PFSK-1 (cell line): ENCODE data around the gene CHRNE.

ENCODE experiments used
- FOXP2 ChIP-seq: optimal IDR thresholded peaks from 2 replicates; pipeline ENCODE3; 2011; ENCODE audit warnings: borderline replicate concordance, control low read depth, inconsistent platforms; ENCODE audit not compliant: insufficient read depth; ENCODE audit errors: extremely low read length, extremely low read depth
- POLR2AphosphoS5 ChIP-seq: IDR thresholded peaks from 2 replicates; pipeline ENCODE4 v1.6.1; 2012; ENCODE audit warnings: low read depth, mild to moderate bottlenecking, control low read depth, low read length, moderate library complexity
- REST ChIP-seq, 2 experiments: IDR thresholded peaks; 2 replicates each; pipeline versions ENCODE4 v1.6.1 to v1.8.0; 2011 to 2012; ENCODE audit warnings: low read depth in 2 of 2, low read length in 2 of 2, control low read depth in 1 of 2, inconsistent platforms in 1 of 2, mild to moderate bottlenecking in 1 of 2, moderate library complexity in 1 of 2; ENCODE audit not compliant: insufficient read depth in 1 of 2
- SIN3A ChIP-seq: IDR thresholded peaks from 2 replicates; pipeline ENCODE4 v1.6.1; 2012; ENCODE audit warnings: mild to moderate bottlenecking, low read length, moderate library complexity, borderline replicate concordance; ENCODE audit not compliant: insufficient read depth
- TAF1 ChIP-seq: IDR thresholded peaks from 2 replicates; pipeline ENCODE4 v1.6.1; 2012; ENCODE audit warnings: low read length, control low read depth, borderline replicate concordance; ENCODE audit not compliant: insufficient read depth

The CHRNE gene

GRCh38 chr17:4852567-4853207, 50.2 kb downstream of the CHRNE start:
- TF ChIP-seq POLR2AphosphoS5 = no peak
- no peak for TF ChIP-seq FOXP2
- TF ChIP-seq TAF1 = no peak
- no peak for TF ChIP-seq SIN3A
- no peak for TF ChIP-seq REST (IDR thresholded peaks at IDR 0.05; ENCODE audit: insufficient read depth in 1 of 2, low read depth in 2 of 2, low read length in 2 of 2)

GRCh38 chr17:4851084-4851483, 51.8 kb downstream of the CHRNE start:
- no peak for TF ChIP-seq POLR2AphosphoS5
- no peak for TF ChIP-seq REST (IDR thresholded peaks at IDR 0.05; ENCODE audit: insufficient read depth in 1 of 2, low read depth in 2 of 2, low read length in 2 of 2)
- no peak for TF ChIP-seq FOXP2
- no peak for TF ChIP-seq TAF1
- TF ChIP-seq SIN3A = no peak

GRCh38 chr17:4850246-4850645, 52.7 kb downstream of the CHRNE start:
- no peak for TF ChIP-seq SIN3A
- TF ChIP-seq TAF1 = no peak
- no peak for TF ChIP-seq FOXP2
- no peak for TF ChIP-seq POLR2AphosphoS5
- no peak for TF ChIP-seq REST (IDR thresholded peaks at IDR 0.05; ENCODE audit: insufficient read depth in 1 of 2, low read depth in 2 of 2, low read length in 2 of 2)

GRCh38 chr17:4849011-4849536, 53.8 kb downstream of the CHRNE start:
- TF ChIP-seq REST (IDR thresholded peaks at IDR 0.05; ENCODE audit: insufficient read depth in 1 of 2, low read depth in 2 of 2, low read length in 2 of 2) (no peak), FOXP2 (no peak), POLR2AphosphoS5 (no peak), SIN3A (no peak), TAF1 (no peak)
